HG03139 (cell line): ENCODE measurements around the gene CEP76.

ENCODE experiments used
- ATAC-seq: cut with Tn5 transposase; IDR thresholded peaks from one replicate; pipeline ENCODE4 v1.9.1; 2021; ENCODE audit not compliant: unreplicated experiment

CEP76 gene

GRCh38 chr18:12702221-12703095 is at the start of gene CEP76, which contains the start of gene PSMG2:
TSS of gene CEP76 (minus strand) at chr18:12702723. CDS start at chr18:12702548, 175 bp downstream.
TSS of gene PSMG2 (plus strand) at chr18:12703042. CDS start at chr18:12703108, 66 bp downstream.
- peak; percentile 62 for ATAC-seq

GRCh38 chr18:12751891-12752290 is 49.4 kb upstream of the CEP76 start:
- ATAC-seq = no peak

- no peak for ATAC-seq
Measured at GRCh38 chr18:12751503-12751884, 49.0 kb upstream of the CEP76 start.

- no peak for ATAC-seq
Measured at GRCh38 chr18:12750715-12751502, 48.4 kb upstream of the CEP76 start.

GRCh38 chr18:12750076-12750714 is 47.7 kb upstream of the CEP76 start:
- ATAC-seq = no peak

- ATAC-seq = no peak
Measured at GRCh38 chr18:12749121-12749520, 46.6 kb upstream of the CEP76 start.

- ATAC-seq = no peak
Measured at GRCh38 chr18:12748671-12749070, 46.1 kb upstream of the CEP76 start.

- no peak for ATAC-seq
Measured at GRCh38 chr18:12747530-12748315, 45.2 kb upstream of the CEP76 start.

- ATAC-seq = no peak
Measured at GRCh38 chr18:12745095-12745795, 42.7 kb upstream of the CEP76 start.

GRCh38 chr18:12744103-12744502 is 41.6 kb upstream of the CEP76 start:
- ATAC-seq = no peak

GRCh38 chr18:12742453-12742852 is 39.9 kb upstream of the CEP76 start:
- no peak for ATAC-seq

GRCh38 chr18:12741351-12741750 is 38.8 kb upstream of the CEP76 start:
- no peak for ATAC-seq

GRCh38 chr18:12737243-12737902 is 34.9 kb upstream of the CEP76 start:
- ATAC-seq = no peak

- no peak for ATAC-seq
Measured at GRCh38 chr18:12726774-12727550, 24.4 kb upstream of the CEP76 start.

- no peak for ATAC-seq
Measured at GRCh38 chr18:12726331-12726730, 23.8 kb upstream of the CEP76 start.

GRCh38 chr18:12722731-12723130 is 20.2 kb upstream of the CEP76 start:
- ATAC-seq = no peak

- no peak for ATAC-seq
Measured at GRCh38 chr18:12721495-12722275, 19.2 kb upstream of the CEP76 start.

- ATAC-seq = no peak
Measured at GRCh38 chr18:12711446-12711845, 8.9 kb upstream of the CEP76 start.
